BE2C (cell line): ENCODE data around the gene INSIG1.
A peak's percentile ranks its signal among the peaks of the same experiment; 100 is the strongest.

Experiments
- DNase-seq: peaks from one replicate; pipeline ENCODE4 v3.0.0-alpha.2; 2020
- H3K27me3 ChIP-seq: fragments of 250-450 bp; sonication (Bioruptor Pico); 2 replicates; pipeline ENCODE4 v1.5.1; 2020; ENCODE audit warnings: mild to moderate bottlenecking
- H3K36me3 ChIP-seq: fragments of 250-450 bp; sonication (Bioruptor Pico); 2 replicates; pipeline ENCODE4 v1.5.1; 2020; ENCODE audit warnings: mild to moderate bottlenecking
- H3K4me1 ChIP-seq: fragments of 250-450 bp; sonication (Bioruptor Pico); 2 replicates; pipeline ENCODE4 v1.5.1; 2020
- H3K4me3 ChIP-seq: 2 replicates; pipeline ENCODE4 v1.5.1; 2011; ENCODE audit warnings: low read depth, low read length
- H3K9me3 ChIP-seq: fragments of 250-450 bp; sonication (Bioruptor Pico); 2 replicates; pipeline ENCODE4 v1.5.1; 2020
- TF ChIP-seq, protein P1 (sequence below): IDR thresholded peaks from 2 replicates; pipeline ENCODE4 v1.5.1; 2012; ENCODE audit warnings: mild to moderate bottlenecking, low read depth, low read length

Gene INSIG1

GRCh38 chr7:155356323-155357105 lies 58.8 kb downstream of the INSIG1 start:
- no peak for DNase-seq
- Histone ChIP-seq H3K4me1 (no peaks in the 10 kb centered on the region), H3K27me3 (peaks cover 11% of the 10 kb centered on the region), H3K9me3 (no peaks in the 10 kb centered on the region), H3K36me3 (no peaks in the 10 kb centered on the region), H3K4me3 (no peak overlapping the region)
- TF ChIP-seq, protein P1, sequence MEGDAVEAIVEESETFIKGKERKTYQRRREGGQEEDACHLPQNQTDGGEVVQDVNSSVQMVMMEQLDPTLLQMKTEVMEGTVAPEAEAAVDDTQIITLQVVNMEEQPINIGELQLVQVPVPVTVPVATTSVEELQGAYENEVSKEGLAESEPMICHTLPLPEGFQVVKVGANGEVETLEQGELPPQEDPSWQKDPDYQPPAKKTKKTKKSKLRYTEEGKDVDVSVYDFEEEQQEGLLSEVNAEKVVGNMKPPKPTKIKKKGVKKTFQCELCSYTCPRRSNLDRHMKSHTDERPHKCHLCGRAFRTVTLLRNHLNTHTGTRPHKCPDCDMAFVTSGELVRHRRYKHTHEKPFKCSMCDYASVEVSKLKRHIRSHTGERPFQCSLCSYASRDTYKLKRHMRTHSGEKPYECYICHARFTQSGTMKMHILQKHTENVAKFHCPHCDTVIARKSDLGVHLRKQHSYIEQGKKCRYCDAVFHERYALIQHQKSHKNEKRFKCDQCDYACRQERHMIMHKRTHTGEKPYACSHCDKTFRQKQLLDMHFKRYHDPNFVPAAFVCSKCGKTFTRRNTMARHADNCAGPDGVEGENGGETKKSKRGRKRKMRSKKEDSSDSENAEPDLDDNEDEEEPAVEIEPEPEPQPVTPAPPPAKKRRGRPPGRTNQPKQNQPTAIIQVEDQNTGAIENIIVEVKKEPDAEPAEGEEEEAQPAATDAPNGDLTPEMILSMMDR = peak; percentile 45

DNA sequence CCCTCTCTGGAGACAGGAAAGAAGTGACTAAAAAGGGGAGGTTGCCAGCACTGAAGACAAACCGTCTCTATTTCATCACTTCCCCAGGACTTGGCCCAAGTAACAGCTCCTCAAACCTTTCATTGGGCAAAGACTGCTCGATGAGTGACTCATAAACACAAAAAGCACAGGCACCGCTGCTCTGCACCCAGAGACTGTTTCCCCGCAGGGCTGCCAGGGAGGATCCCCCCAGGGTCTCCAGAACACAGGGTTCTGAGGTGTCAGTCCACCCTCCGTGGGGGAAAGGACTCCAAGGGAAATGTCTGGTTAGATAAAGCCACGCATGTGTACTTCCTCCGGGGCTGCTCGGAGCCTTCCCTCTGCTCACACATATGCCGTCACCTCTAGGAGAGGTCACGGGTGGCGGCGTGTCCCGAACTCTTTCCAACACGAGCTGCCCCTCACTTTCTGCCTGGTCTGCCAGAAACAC lies 59.9 kb downstream of the INSIG1 start:
- Histone ChIP-seq H3K27me3 (peaks cover 8% of the 10 kb centered on the region), H3K4me3 (no peak overlapping the region), H3K9me3 (no peaks in the 10 kb centered on the region), H3K4me1 (0 out of 2 replicates have a peak, but pooled peaks cover 2% of the 10 kb centered on the region), H3K36me3 (no peaks in the 10 kb centered on the region)
- TF ChIP-seq, protein P1 = no peak
- DNase-seq = no peak

DNA sequence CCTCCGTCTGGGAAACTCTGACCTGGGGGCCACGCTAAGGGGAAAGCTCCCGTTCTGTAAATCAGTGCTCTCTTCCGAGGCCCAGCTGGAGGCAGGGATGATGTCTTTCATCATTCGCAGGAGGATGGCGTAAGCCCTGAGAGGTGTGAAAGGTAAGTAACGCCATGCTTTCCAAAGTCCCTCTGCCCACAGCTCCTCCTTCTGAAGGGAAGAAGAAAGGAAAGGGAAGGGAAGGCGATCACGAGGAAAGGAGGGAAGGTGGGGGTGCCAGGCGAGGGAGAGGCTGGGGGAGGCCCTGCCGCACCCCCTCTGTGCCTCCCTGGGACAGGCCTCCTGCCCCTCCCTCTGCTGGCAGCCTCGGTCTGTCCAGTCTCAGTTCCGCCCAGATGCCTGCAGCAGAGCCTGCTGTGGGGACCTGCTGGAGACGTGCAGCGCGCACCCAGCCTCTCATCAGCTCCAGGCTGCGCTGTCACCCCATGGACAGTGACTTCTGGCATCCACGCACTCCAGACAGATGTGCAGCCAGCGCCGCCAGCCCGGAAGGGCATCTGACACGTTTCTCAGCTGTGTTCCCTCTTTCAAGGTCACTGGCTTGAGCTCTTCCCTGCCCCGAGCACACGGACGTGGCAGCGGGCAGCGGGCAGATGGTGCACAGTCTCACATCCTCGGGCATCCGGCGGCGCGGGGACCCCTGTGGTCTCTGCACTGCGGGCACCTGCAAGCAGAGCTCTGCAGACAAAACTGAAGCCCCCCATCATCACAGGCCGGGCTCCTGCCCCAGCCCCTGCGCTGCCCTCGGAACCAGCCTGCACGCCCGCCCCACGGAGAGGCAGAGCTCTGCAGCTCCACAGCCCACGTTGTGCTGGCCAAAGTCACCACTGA lies 60.6 kb downstream of the INSIG1 start:
- no peak overlapping the region for H3K4me3 ChIP-seq
- no peaks in the 10 kb centered on the region for H3K36me3 ChIP-seq
- peaks cover 8% of the 10 kb centered on the region for H3K27me3 ChIP-seq
- H3K9me3 ChIP-seq = no peaks in the 10 kb centered on the region
- peak; percentile 38 for DNase-seq
- TF ChIP-seq, protein P1 = no peak
- H3K4me1 ChIP-seq = 0 out of 2 replicates have a peak, but pooled peaks cover 2% of the 10 kb centered on the region

- Histone ChIP-seq H3K4me1 (0 out of 2 replicates have a peak, but pooled peaks cover 2% of the 10 kb centered on the region), H3K36me3 (no peaks in the 10 kb centered on the region), H3K9me3 (no peaks in the 10 kb centered on the region), H3K27me3 (peaks cover 8% of the 10 kb centered on the region), H3K4me3 (no peak overlapping the region)
- TF ChIP-seq, protein P1 = no peak
- DNase-seq = no peak
Observed at GRCh38 chr7:155358948-155359712, 61.5 kb downstream of the INSIG1 start.
